ENCODE results near the gene FGF8. TPM values are rescaled to one million over a fixed set of nuclear protein-coding genes. Genes with fewer than 3 reads are reported as not detected.
A peak's percentile ranks its signal among the peaks of the same experiment; 100 is the strongest.

The FGF8 gene
- total and polyA plus RNA-seq, 2 of the 8 experiments (the other 6 are each of a cell fraction or from before 2014, with no cell fraction given) = 1.1 to 3.9 TPM

DNA sequence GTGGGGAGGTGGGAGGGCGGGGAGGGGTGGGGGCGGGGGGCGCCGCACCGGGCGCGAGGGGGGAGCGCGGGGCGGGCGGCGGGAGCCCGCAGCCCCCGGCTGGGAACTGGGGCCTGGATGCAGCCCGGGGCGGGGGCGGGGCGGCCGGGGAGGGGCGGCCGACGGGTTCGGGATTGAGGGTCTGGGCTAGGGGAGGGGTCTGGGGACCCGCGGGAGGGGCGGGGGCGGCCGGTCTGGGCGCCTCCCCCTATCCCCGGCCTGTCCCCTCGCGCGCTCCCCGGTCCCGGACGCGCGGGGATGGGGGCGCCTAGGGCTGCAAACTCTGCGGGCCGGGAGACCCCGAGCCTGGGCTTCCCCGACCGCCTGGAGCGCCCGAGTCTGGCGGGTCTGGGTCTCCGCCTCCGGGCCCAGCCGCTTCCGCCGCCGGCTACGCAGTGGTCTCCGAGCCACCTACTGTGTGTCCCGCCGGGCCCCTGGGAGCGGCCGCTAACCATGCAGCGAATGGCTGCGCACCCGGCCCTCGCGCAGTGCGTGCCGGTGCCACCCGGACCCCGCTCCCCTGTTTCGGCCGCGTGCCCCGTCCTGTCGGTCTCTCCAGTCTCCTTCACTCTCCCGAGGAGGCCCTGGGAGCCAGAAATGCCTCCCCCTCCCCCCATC is 375 bp upstream of the FGF8 start:
- no peaks in the 10 kb centered on the region for H3K79me2 ChIP-seq (ENCODE audit: control insufficient read depth in 1 of 2, insufficient read depth in 2 of 2, low read length in 2 of 2)
- H3K27ac ChIP-seq (ENCODE audit: low read depth, low read length) = no peak overlapping the region
- peaks cover 21% of the 10 kb centered on the region for H3K23me2 ChIP-seq (ENCODE audit: low read depth, low read length)
- H3K4me2 ChIP-seq (ENCODE audit: insufficient read depth in 1 of 2, low read depth in 2 of 2, low read length in 2 of 2) = peak overlapping the region; percentile 47 to 72
- no peak overlapping the region for H2AK5ac ChIP-seq (ENCODE audit: low read depth, low read length)
- H4K5ac ChIP-seq (ENCODE audit: insufficient read length, low read depth, low read length) = no peak overlapping the region
- ChIA-PET CTCF (ENCODE audit: partially characterized antibody) (interaction anchor here (9.8 kb wide), 1 partner anchor 175 kb away, joined by 246 read pairs; no protein-coding TSS in a partner anchor), POLR2A (ENCODE audit: partially characterized antibody) (interaction anchor here (0.8 to 1.2 kb wide), 2 partner anchors 11 to 42 kb away, joined by 3 to 5 read pairs; partner anchors contain the start of gene OGA)
- peaks cover 21 to 48% (median 37%) of the 10 kb centered on the region in 4 experiments for H3K4me1 ChIP-seq (replicated peaks in 1 of 4; ENCODE audit: control insufficient read depth in 3 of 4, insufficient read depth in 4 of 4, low read length in 3 of 4)
- no peak overlapping the region for H3K23ac ChIP-seq (ENCODE audit: insufficient read length)
- H2BK12ac ChIP-seq (ENCODE audit: low read depth, low read length) = no peak overlapping the region
- DNase-seq (ENCODE audit: low read depth in 1 of 2, low spot score in 2 of 2) = peak in 1 of 2 experiments; percentile 63
- no peak overlapping the region for H2BK120ac ChIP-seq (replicated peaks; ENCODE audit: low read depth, low read length)
- H3K14ac ChIP-seq (ENCODE audit: insufficient read length) = no peak overlapping the region
- H2BK15ac ChIP-seq (ENCODE audit: low read length) = no peak overlapping the region
- 5% methylated on average over 25 of the region's 74 CpGs; no CpG with 5 or more reads in 1 of the 2 experiments for WGBS, 2 experiments (ENCODE audit: extremely low coverage in 1 of 2, insufficient coverage in 1 of 2, insufficient read length in 1 of 2, insufficient replicate concordance in 2 of 2, low coverage in 1 of 2, low lambda C conversion rate in 2 of 2, missing lambda C conversion rate in 1 of 2)
- no peak overlapping the region for H3K4ac ChIP-seq (replicated peaks; ENCODE audit: insufficient read length, low read depth, low read length)
- no peak overlapping the region for H2BK20ac ChIP-seq (ENCODE audit: low read length)
- no peak overlapping the region for H3K18ac ChIP-seq (ENCODE audit: extremely low read depth, low read length)
- TF ChIP-seq, protein P1, sequence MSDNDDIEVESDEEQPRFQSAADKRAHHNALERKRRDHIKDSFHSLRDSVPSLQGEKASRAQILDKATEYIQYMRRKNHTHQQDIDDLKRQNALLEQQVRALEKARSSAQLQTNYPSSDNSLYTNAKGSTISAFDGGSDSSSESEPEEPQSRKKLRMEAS (IDR thresholded peaks at IDR 0.05) = peak; percentile 74
- TF ChIP-seq SUZ12 (IDR thresholded peaks at IDR 0.05; ENCODE audit: low read length) (peak; percentile 84), E2F6 (IDR thresholded peaks at IDR 0.05) (peak; percentile 49), RNF2 (IDR thresholded peaks at IDR 0.05; ENCODE audit: borderline replicate concordance, low read depth, low read length, missing control alignments, poor library complexity, severe bottlenecking) (peak; percentile 45), GABPA (IDR thresholded peaks at IDR 0.05; ENCODE audit: borderline replicate concordance, insufficient read depth, low read length) (no peak), CTBP2 (IDR thresholded peaks at IDR 0.05; ENCODE audit: borderline replicate concordance, insufficient read depth, insufficient read length, low read length) (no peak)
- TF ChIP-seq, protein P2, sequence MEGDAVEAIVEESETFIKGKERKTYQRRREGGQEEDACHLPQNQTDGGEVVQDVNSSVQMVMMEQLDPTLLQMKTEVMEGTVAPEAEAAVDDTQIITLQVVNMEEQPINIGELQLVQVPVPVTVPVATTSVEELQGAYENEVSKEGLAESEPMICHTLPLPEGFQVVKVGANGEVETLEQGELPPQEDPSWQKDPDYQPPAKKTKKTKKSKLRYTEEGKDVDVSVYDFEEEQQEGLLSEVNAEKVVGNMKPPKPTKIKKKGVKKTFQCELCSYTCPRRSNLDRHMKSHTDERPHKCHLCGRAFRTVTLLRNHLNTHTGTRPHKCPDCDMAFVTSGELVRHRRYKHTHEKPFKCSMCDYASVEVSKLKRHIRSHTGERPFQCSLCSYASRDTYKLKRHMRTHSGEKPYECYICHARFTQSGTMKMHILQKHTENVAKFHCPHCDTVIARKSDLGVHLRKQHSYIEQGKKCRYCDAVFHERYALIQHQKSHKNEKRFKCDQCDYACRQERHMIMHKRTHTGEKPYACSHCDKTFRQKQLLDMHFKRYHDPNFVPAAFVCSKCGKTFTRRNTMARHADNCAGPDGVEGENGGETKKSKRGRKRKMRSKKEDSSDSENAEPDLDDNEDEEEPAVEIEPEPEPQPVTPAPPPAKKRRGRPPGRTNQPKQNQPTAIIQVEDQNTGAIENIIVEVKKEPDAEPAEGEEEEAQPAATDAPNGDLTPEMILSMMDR (IDR thresholded peaks at IDR 0.05; ENCODE audit: control extremely low read depth in 1 of 3, insufficient read depth in 1 of 3, low read depth in 1 of 3, low read length in 3 of 3) = no peak
- H3K79me1 ChIP-seq (ENCODE audit: low read depth, low read length) = no peaks in the 10 kb centered on the region; the same call in 1 of the 2 replicates
- peak overlapping the region; percentile 29 to 58 (median 36) for H3K4me3 ChIP-seq (ENCODE audit: extremely low read depth in 1 of 4, insufficient read depth in 2 of 4, low read depth in 3 of 4, low read length in 4 of 4)
- H2BK5ac ChIP-seq (ENCODE audit: low read depth, low read length) = no peak overlapping the region
- H3K9me3 ChIP-seq (ENCODE audit: insufficient read depth in 2 of 2, low read depth in 1 of 2, low read length in 1 of 2) = no peaks in the 10 kb centered on the region
- H3K56ac ChIP-seq (replicated peaks; ENCODE audit: insufficient read length, low read depth, low read length) = no peak overlapping the region
- FAIRE-seq = no peak
- no peak overlapping the region for H4K91ac ChIP-seq (replicated peaks; ENCODE audit: insufficient read length, low read length)
- H3K36me3 ChIP-seq (ENCODE audit: control insufficient read depth in 2 of 4, insufficient read depth in 4 of 4, low read length in 3 of 4) = no peaks in the 10 kb centered on the region; a peak in 1 of 8 replicates
- peaks cover 7 to 25% of the 10 kb centered on the region in 2 experiments for H4K20me1 ChIP-seq (replicated peaks in 1 of 2; ENCODE audit: control insufficient read depth in 1 of 2, insufficient read depth in 2 of 2, low read length in 2 of 2)
- H3K27me3 ChIP-seq (replicated peaks in 1 of 4; ENCODE audit: control insufficient read depth in 3 of 4, extremely low read depth in 1 of 4, insufficient read depth in 3 of 4, low read length in 3 of 4) = peaks cover 50 to 82% (median 72%) of the 10 kb centered on the region in 4 experiments
- no peak overlapping the region; the same call in 1 of the 2 replicates for H4K8ac ChIP-seq (ENCODE audit: extremely low read depth, insufficient read depth, low read length)
- H2AFZ ChIP-seq (ENCODE audit: low read length) = no peak overlapping the region
- H3K9ac ChIP-seq (replicated peaks in 1 of 4; ENCODE audit: extremely low read depth in 1 of 4, low read depth in 3 of 4, low read length in 3 of 4) = no peak overlapping the region

Data from H1 (cell line).